DMS114 treated with DMSO at 0.1 percent for 48 hours (cell line): ENCODE results near the gene MAN2B2.

Experiments used
- DNase-seq: peaks from one replicate; lab custom pipeline; 2025; ENCODE audit not compliant: unreplicated experiment; lab: John Stamatoyannopoulos, UW

The MAN2B2 gene

DNA sequence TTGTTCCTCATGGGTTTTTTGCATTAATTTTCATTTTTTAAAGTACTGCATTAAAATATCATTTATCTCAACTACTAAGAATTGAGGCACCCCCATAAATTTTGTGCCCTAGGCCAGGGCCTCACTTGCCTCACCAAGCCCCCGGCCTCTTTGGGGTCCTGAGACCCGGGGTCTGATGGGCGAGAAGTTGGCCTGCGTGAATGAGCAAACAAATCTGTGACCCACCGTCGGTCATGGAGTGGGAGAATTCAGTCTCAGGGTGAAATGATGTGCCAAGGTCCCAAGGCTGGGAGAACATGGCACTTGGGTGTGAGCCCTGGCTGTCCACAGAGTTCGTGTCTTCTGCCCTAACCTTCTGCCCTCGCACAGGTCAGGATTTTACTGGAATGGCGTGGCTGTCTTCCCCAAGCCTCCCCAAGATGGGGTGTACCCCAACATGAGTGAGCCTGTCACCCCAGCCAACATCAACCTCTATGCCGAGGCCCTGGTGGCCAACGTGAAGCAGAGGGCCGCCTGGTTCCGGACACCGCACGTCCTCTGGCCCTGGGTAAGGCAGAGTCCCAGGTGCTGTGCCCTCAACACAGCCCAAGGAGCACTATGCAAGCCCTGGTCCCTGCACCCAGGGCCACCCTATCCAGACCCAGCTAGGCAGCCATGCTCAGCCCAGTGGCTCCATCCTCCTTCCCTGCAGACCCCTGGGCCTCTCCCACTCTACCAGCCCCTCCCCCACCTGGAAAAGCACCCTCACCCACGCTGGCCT is 18.0 kb downstream of the MAN2B2 start:
- no peak for DNase-seq

DNA sequence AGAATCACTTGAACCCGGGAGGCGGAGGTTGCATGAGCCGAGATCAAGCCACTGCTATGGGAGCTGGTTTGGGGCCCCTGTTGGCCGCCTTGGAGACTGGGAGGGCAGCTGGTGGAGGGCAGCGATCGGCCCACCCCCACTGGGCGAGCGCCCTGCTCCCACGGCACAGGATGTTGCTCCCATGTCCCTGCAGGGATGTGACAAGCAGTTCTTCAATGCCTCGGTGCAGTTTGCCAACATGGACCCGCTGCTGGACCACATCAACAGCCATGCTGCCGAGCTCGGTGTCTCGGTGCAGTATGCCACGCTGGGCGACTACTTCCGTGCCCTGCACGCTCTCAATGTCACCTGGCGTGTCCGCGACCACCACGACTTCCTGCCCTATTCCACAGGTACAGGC is 19.4 kb downstream of the MAN2B2 start:
- DNase-seq = no peak

DNA sequence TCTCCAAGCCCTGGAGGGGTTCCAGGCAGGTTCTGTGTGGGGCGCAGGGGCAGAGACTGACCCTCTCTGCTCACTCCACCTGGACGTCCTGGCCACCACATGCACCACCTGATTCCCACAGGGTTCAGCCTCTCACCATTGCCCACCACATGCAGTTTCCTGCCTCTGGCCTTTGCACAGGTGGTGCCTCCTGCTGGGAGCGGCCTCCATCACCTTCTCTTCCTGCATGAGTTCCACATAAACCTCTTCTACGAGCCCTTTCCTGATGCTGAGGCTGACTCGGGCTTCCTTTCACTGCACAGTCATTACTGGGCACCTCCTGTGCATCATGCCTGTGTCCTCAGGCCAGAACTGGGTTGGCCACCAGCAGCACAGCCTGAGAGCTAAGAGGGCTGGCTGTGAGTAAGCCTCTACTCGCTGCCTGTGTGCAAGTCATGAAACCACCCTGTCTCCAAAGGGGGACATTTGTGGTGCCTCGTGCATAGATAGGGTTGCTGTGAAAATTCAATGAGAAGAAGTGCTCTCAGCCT is 19.9 kb downstream of the MAN2B2 start:
- no peak for DNase-seq

- no peak for DNase-seq
Observed at GRCh38 chr4:6595897-6596537, 21.0 kb downstream of the MAN2B2 start.

- DNase-seq = no peak
Observed at GRCh38 chr4:6596948-6597347, 22.0 kb downstream of the MAN2B2 start.

DNA sequence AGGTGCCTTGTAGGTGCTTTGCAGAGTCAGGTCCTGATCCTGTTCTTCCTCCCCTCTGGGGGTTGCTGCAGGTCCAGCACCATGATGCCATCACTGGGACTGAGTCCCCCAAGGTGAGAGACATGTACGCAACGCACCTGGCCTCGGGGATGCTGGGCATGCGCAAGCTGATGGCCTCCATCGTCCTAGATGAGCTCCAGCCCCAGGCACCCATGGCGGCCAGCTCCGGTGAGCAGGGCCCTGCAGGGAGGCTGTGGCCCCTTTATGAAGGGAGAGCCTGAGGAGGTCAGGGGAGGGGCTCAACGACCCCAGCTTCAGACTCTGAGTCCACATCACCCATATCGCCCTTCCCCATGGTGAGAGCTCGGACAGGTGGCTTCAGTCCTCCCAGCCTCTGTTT is 23.1 kb downstream of the MAN2B2 start:
- DNase-seq = no peak

DNA sequence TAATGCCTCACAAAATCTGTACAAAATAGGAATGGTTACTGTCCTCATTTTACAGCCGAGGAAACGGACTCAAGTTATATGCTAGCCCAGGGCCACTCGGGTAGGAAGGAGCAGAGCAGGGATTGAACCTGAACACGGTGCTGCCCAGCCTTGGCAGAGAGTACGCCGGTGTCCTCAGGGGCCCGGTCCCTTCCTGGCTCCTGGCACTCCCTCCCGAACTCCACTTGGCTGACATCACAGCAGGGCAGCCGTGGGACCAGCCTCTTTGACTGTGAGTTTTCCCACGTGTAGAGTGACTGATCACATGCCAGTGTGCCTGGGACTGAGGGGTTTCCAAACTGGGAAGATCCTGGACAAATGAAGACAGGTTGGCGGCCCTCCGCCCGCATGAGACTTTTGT is 23.7 kb downstream of the MAN2B2 start:
- no peak for DNase-seq

DNA sequence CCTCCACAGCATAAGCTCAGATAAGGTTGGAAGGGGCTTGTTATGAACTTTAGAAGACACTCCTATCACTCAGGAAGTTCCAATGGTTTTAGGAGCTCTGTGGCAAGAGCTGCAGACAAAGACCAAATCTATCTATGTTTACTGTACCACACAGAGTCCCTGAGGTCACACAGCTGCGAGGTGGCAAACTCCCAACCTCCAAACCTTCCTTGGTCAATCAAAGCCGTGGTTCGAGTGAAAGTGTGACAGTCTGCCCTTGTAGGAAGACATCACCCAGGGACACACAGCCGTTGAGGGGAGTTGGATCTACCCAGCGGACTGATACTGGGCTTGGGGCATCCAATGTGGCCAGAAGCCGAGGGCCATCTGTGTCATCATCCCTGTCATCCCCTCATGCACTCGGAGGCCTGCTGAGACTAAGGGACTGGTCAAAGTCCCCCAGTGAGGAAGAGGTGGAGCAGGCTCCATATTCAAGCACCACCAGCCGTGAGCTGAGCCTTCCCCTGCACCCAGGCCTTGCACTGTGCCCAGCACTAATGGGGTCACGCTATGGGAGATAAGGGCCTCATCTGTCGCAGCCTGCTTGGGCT is 26.8 kb downstream of the MAN2B2 start:
- DNase-seq = no peak

GRCh38 chr4:6602289-6602688 is 27.3 kb downstream of the MAN2B2 start:
- no peak for DNase-seq

GRCh38 chr4:6603128-6603527 is 28.1 kb downstream of the MAN2B2 start:
- no peak for DNase-seq

DNA sequence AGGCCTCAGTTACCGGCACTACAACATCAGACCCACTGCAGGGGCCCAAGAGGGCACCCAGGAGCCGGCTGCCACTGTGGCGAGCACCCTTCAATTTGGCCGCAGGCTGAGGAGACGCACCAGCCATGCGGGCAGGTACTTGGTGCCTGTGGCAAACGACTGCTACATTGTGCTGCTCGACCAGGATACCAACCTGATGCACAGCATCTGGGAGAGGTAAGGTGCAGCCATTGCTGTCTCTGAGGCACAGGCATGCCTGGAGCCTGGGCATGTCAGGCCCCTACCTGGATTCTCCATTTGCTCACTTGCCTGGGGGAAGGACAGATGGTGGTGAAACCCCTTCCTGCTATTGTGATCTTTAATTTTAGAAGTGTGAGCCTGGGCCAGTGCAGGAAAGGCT is 30.1 kb downstream of the MAN2B2 start:
- DNase-seq = no peak

- no peak for DNase-seq
Observed at GRCh38 chr4:6605605-6606004, 30.6 kb downstream of the MAN2B2 start.

- DNase-seq = no peak
Observed at GRCh38 chr4:6606465-6607235, 31.7 kb downstream of the MAN2B2 start.

- DNase-seq = no peak
Observed at GRCh38 chr4:6607368-6608055, 32.5 kb downstream of the MAN2B2 start.

- DNase-seq = no peak
Observed at GRCh38 chr4:6608758-6609414, 33.9 kb downstream of the MAN2B2 start.

DNA sequence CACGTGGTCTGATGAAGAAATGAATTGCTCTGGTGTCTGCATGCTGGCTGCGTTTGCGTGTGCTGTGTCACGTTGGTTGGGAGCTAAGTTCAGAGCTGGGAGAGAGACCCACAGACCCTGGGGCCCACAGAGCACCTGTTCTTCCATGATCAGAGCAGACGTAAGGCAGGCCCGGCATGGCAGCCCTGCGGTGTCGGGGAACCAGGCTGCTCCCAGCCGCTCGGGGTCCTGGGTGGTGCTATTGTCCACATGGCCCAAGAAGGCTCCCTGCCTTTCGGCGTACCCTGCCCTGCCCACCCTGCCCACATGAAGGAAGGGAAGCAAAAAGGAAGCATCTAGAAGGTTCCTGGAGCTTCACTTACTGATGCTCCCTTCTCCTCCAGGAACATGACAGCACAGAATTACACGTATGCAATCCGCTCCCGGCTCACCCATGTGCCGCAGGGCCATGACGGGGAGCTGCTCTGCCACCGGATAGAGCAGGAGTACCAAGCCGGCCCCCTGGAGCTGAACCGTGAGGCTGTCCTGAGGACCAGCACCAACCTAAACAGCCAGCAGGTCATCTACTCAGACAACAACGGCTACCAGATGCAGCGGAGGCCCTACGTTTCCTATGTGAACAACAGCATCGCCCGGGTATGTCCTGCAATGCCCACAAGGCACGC is 34.6 kb downstream of the MAN2B2 start:
- no peak for DNase-seq

DNA sequence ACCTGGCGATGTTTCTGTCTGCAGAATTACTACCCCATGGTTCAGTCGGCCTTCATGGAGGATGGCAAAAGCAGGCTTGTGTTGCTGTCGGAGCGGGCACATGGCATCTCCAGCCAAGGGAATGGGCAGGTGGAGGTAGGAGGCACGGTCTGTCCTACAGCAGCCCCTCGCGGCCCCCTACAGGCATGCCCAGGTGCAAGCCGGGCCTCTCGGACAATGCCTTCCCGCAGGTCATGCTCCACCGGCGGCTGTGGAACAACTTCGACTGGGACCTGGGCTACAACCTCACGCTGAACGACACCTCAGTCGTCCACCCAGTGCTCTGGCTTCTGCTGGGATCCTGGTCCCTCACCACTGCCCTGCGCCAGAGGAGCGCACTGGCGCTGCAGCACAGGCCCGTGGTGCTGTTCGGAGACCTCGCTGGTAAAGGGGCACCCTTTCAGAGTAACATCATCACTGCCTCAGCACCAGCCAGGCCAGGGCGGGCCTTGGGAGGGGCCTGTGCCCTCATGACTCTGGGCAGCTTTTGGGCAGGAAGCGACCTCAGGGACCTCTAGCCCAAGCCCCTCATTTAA is 36.0 kb downstream of the MAN2B2 start:
- no peak for DNase-seq

- DNase-seq = no peak
Observed at GRCh38 chr4:6612961-6613675, 38.1 kb downstream of the MAN2B2 start.
